Stimulated activated CD4-positive, alpha-beta T cell treated with anti-CD3 and anti-CD28 coated beads, TNF-alpha, amount 100 ng/mL, for 48 hours (primary cell): ENCODE measurements around the gene ZNF630.
"Not testable (repeated sequence)": the region's sequence is repeated elsewhere in the genome, so short reads cannot be mapped to it uniquely, and the experiment has no call there.

Experiments used
- DNase-seq, 3 donors: peaks; one replicate each; pipeline ENCODE4 v3.0.0-alpha.2; 2020; ENCODE audit warnings: low read depth in 3 of 3

ZNF630 gene

DNA sequence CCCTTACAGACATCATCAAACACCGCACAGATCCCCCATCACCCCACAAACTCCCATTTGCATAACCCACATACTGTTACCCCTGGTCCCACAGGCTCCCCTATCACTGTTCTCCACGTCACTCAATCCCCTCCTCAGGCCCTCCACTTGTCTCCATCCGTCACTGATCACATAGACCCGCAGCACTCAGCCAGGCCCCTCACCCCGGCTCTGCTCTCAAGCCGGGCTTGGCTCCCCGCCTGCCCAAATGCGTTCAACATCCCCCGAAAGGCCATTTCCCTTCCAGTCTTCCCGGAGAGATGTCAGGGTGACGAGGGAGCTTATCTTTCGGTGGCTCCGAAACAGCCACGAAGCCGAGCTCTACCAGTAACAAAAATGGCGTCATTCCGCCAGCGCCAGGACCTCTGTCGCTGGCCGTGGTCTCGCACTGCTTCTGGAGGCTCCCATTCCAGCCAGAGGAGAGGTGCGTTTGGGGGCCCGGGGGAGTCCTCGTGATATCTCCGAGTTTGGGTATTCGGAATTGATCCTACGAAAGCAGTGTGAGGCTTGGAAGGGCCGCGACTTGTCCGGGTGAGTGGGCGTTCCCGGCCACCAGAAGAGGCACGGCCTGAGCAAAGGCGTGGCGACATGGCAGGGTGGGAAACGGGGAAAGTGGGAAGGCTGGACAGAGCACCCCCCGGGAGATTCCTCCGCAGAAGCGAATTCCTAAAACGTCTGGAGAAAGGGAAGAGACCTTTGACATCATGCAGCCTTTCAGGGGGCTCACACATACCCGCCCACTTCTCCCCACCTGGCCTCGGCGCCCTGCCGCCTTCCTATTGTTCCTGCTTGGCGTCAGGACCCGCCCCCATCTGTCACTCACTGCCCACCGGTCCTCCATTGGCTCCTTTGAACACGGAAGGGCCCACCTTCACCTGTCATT is at the start of gene ZNF630:
ZNF630 (minus strand) TSS at position 577 of the 922 bp plus-strand sequence. CDS start 4,754 bp downstream, outside the sequence.
- peak in 2 of 3 donors; percentile 38 to 48 for DNase-seq

DNA sequence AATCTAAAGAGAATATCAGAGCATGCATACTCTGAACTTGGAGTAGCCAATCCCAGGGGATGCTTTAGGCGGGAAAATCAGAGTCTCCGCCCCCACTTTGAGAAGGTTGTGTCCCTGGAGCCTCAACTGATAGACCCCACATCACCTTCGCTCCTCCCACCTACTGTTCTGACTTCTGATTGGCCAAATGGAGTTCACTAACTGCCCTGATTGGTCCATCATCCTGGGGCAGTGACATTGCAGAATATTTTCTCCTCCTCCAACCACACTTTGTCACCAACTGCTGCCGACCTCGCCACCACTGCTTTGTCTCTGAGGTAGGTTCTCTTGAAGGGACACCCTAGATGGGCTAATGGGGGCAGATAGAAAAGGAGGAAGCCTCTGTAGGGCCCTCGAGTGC is 36.3 kb upstream of the ZNF630 start:
- DNase-seq = no peak

DNA sequence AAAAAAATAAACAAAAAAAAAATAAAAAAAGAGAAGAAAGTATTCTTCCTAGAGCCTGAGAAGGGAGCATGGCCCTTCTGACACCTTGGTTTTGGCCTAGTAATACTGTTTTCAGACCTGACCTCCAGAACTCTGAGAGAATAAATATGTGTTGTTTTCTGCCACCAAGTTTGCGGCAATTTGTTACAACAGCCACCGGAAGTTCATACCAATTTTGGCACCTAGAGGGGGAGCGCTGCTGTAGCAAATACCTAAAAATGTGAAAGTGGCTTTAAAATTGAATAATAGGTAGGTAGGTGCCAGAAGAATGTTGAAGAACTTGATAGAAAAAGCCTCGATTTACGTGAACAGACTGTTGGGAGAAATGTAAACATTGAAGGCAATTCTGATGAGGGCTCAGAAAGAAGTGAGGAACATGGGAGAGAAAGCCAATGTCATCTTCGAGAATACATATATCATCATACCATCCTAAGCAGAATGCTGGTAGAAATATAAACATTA is 31.5 kb upstream of the ZNF630 start:
- no peak for DNase-seq

DNA sequence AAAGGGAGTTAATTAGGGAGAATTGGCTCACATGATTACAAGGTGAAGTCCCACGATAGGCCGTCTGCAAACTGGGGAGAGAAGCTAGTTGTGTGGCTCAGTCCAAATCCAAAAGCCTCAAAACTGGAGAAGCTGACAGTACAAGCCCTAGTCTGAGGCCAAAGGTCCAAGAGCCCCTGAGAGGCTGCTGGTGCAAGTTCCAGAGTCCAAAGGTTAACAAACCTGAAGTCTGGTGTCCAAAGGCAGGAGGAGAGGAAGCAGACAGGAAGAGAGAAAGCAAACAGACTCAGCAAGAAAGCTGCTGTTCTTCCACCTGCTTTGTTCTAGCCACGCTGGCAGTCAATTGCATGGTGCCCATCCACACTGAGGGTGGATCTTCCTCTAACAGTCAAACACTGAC is 30.0 kb upstream of the ZNF630 start:
- no peak for DNase-seq

DNA sequence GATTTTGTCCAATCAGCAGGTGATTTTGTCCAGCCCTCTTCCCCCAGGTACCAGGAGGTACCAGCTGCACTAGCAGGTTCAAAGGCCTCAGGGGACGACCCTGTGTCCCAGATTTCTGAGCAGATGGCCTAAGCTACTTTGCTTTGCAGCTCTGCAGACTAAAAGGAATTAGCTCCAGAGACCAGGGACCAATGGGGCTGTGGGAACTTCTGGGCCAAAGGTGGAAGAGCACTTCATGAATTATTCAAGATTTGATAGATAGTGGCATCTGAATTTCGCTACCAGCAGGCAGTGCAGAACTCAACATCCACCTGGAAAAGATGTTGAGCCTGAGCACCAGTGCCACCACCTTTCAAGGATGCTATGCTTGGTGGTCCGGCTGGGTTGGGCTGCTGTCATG is 21.1 kb upstream of the ZNF630 start:
- not testable (repeated sequence) for DNase-seq

DNA sequence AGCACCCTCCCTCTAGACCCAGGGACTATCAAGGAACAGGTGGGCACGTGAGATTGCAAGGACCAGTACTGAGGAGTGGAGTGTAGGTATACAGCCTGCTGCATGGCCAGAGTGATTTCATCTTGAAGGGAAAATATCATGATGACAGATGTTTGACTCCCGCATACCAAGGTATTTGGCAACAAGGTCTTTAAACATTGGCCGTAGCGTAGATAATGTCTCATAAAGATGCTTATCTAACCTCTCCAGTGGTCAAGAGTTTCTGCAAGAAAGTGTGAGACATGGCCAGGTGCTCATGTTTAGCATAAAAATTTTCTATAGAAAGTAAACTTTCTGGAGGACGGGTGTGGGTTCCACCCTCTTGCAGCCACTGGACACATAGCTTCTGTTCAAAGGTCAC is 18.7 kb upstream of the ZNF630 start:
- DNase-seq = no peak

DNA sequence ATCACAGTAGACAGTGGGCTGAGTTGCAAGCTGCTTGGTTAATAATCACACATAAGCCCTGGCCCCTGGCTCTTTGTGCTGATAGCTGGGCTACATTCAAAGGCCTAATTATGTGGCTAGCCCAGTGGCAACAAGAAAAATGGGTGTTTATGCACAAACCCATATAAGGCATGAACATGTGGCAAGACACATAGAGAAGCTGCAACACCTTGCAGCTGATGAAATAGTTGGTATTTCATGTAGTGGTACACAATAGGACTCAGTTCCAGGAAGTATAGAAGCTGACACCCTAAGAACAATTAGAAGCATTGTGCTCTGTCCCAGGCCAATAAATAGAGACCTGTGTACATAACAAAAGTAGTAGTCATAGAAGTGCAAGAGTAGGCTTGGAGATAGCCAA is 14.6 kb upstream of the ZNF630 start:
- no peak for DNase-seq

DNA sequence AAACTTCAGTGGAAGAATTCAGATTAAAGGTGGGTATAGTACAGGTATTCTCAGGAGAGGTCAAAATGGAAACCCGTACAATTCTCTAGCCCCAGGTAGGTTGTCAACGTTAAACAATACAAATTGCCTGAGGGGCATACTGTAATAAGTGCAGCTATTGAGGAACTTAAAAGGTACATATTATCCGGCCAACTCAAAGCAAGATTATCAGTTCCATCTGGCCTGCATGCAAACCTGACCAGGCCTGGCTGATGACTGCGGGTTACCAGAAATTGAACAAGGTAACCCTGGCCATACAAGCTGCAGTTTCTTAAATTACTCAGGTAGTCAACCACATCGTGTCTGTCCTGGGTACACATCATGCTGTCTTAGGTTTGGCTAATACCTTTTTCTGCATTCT is 12.3 kb upstream of the ZNF630 start:
- DNase-seq = no peak

DNA sequence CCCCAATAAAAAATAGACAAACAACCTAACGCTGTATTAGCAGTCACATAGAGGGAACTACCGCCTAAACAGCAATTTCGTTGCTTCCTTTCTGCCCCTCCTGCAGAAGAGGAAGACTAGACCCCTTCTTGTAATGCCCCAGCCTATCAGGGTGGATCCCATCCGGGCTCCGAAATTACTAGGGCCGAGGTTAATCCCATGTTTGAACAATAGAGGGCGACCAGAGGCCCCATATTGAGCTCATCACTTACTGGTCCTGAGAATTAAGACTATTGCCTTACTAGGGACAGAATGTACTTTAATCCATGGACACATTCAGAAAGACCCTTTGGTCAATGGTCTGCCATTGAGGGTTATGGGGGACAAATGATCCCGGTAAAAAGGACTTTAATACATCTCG is 11.8 kb upstream of the ZNF630 start:
- peak in 2 of 3 donors; percentile 4 to 20 for DNase-seq

DNA sequence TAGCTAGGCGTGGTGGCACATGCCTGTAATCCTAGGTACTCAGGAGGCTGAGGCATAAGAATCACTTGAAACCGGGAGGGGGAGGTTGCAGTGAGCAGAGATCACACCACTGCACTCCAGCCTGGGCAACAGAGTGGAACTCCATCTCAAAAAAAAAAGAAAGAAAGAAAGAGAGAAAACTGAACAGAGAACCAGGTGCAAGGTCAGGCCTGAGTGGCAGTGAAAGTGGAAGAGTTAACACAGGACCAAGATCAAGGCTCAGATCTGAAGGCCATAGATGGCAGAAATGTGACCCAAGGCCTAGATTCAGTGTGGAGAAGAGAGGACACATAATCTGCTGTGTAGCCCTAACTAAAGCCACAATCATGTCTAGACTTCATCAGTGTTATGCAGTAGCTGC is 4.9 kb upstream of the ZNF630 start:
- no peak for DNase-seq

DNA sequence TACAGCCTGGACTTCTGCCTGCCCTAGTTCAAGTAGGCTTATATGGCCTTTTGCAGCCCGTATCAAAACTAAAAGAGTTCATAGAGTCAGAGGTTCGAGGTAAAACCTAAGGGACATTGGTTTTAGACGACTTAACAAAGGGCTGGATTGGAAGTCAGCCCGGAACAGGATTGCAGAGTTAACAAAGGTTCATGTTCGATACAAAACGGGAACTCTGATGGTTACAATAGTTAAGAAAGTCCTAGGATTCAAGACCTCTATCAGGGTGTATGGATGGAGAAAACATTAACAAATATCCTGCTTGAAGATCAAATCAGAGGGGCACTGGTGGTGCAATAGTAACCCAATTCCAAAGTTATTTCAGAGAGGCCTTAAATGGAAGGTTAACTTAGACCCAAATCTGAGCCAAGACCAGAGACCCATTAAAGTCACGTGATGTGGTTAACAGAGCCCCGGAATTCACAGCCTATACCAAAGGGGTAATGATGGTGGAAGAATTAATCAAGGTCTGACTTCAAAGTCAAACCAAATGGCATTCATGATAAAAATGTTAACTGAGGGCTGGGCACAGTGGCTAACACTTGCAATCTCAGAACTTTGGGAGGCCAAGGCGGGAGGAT is 656 bp upstream of the ZNF630 start:
- DNase-seq = no peak

DNA sequence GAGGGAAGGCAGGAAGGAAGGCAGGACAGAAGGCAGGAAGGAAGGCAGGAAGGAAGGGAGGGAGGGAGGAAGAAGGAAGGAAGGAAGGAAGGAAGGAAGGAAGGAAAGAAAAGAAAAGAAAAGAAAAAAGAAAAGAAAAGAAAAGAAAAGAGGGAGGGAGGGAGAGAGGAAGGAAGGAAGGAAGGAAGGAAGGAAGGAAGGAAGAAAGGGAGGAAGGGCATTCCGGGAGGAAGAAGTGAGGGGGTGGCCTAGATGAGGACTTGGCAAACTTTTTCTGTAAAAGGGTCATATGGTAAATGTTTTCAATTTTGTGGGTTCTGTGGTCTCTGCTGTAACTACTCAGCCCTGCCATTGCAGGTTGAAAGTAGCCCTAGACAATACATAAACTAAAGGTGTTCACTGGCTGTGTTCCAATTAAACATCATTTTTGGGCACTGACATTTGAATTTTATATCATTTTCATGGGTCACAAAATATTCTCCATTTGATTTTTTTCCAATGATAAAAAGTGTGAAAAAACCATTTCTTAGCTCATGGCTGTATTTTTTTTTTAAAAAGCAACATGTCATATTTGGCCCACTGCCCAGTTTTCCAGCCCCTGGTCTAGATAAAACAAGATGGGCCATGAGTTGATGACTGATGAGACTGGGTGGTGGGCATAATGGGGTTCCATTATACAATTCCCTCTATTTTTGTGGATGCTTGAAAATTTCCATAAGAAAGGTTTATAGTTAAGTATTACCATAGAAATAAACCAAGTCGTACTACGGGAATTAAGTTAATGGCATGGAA is 3.1 kb downstream of the ZNF630 start:
- no peak for DNase-seq

DNA sequence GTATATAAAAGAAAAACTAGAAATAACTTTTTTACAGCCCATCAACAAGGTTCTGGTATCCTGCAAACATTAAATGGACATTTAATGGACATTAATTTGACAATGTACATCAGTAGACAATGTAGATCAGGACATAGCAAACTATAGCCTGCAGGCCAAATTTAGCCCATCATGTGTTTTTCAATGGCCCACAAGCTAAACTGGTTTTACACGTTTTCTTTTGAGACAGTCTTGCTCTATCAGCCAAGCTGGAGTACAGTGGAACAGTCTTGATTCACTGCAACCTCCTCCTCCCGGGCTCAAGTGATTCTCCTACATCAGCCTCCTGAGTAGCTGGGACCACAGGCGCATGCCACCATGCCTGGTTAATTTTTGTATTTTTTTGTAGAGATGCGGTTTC is 7.2 kb downstream of the ZNF630 start:
- no peak for DNase-seq

DNA sequence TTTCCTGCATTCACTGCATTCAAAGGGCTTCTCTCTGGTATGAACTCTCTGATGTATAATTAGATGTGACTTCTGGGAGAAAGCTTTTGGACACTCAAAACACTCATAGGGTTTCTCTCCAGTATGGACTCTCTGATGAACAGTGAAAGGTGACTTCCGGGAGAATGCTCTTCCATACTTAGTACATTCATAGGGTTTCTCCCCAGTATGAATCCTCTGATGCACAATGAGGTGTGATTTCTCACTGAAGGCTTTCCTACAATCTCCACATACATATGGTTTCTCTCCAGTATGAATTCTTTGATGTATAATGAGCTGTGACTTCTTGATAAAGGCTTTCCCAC is 12.2 kb downstream of the ZNF630 start:
- no peak for DNase-seq

DNA sequence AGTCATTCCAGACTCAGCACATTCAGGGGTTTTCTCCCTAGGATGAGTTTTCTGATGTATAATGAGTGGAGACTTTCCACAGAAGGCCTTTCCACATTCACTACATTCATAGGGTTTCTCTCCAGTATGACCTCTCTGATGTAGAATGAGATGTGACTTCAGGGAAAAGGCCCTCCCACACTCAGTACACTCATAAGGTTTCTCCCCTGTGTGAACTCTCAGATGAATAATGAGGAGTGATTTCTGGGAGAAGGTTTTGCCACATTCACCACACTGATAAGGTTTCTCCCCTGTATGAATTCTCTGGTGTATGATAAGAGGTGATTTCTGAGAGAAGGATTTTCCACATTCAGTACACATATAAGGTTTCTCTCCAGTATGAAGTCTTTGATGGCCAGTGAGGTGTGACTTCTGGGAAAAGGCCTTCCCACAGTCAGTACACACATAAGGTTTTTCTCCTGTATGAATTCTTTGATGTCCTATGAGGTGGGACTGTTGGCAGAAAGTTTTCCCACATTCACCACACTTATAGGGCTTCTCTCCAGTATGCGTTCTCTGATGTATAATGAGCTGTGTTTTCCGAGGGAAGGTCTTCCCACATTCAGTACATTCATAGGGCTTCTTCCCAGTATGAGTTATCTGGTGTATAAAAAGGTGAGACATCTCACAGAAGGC is 12.7 kb downstream of the ZNF630 start:
- DNase-seq = no peak

DNA sequence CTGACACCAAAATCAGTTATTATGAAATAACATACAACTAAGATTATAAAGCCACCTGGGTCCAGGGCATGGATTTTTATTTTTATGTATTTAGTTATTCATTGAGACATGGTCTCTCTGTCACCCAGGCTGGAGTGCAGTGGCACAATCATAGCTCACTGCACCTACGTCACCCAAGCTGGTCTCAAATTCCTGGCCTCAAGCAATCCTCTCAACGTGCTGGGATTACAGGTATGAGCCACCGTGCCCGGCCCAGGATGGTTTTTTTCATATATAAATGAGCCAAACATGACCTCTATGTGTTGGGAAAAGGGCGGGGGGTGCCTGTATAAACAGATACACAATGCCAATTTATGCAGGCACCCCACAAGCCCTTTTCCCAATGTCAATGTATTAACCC is 24.6 kb downstream of the ZNF630 start:
- no peak for DNase-seq

DNA sequence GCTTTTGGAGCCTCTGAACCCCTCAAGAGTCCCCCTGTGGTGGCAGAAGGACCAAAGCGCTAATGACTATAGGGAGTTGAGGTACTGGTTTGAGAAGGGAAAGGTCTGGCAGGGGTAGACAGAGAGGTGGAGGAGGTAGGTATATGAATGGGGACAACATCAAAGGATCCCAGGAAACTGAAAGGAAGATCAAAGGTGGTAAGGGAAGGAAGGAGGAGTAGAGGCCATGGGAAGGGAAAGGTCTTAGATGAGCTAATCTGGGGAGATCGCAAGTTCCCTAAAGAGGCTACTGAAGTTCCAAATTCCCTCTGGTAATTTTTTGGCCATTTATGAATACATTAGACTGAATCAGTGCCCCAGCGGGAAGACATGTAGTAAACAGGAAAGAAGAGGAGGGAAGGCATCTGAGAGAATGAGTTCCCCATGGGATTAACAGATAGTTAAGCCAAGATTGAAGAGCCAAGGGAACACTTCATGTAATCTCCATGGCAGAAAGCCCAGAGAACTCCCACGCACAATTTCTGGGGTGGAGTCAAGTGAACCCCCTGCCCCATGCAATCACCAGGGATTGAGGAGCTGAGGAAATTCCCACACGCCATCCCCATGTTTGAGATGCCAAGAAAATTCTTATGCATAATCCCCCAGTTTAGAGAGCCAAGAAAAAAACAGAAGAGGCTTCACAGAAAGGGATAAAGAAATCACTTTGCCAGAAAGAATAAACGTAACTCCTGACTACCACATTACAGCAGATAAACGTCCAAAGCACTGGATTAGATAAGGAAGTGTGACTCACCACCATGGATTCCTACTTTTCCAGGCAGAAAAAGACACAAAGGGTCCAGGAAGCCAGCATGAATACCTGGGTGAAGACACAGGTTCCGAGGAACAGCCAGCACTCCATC is 25.8 kb downstream of the ZNF630 start:
- DNase-seq = no peak

DNA sequence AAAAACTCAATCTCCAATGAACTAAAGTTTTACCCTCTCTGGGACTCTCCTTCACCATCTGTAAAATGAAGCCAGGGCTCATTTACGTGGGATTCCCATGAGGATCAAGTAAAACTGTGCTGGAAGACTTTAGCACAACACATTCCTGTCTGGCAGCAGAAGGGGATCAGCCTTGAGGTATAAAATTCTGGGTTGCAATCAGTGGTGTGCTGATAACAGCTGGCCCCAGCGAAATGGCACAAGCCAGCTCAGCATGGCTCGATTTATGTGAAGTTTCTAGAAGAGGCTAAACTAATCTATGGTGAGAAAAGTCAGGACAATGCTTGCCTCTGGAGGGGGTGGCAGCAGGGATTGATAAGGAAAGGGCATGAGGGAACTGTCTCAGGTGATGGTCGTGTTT is 28.4 kb downstream of the ZNF630 start:
- no peak for DNase-seq

DNA sequence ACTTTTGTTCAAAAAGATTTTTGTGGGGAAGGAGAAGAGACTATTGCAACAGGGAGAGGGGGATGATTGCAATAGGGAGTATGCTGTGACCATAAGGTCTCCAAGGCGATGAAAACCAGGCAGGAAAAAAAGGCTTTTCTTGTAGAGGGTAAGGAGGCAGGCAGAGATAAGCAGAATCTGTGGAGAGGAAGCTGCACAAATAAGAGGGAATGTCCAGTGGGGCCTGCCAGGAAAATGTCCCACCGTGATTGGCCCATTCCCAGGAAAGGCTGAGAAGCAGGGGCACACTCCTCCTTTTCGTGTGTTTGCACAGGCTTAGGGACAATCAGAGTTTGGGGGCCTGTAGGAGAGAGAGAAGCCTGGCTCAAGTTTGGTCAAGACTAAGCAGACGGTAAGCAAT is 35.5 kb downstream of the ZNF630 start:
- no peak for DNase-seq

DNA sequence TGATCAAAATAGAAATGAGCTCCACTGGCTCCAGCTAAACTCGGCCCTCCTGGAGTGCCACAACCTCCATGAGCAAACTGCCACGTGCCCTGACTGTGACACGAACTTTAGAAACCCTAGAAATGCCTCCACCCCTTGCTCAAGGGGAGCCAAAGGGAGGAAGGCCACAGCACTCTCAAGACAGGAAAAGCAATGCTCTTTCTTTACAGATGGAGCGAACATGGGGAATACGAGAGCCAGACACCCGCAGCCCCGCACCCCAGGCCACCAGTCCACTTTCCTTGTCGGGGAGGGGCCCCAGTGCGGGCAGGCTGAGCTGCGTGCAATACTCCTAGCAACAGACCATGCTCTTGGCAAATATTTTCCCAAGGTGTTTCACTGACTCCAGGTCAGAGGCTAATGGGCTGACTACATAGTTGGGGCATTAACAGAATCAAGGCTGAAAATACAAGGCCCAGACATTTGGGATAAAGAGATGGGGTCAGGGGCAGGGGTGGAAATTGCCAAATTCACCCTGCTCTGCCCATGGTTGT is 40.7 kb downstream of the ZNF630 start:
- not testable (repeated sequence) for DNase-seq
